GM12878 (cell line): Measurements from ENCODE around the gene KIDINS220. TPM values are rescaled to one million over a fixed set of nuclear protein-coding genes. Genes with fewer than 3 reads are reported as not detected.

ENCODE experiments used
- ATAC-seq: fragments of 200-7000 bp; cut with Tn5 transposase; 3 replicates; pipeline ENCODE4 v1.9.1; 2020; ENCODE audit warnings: mild to moderate bottlenecking, moderate library complexity
- BruUV-seq: library from RNA; stranded (reverse); fragments of 400-500 nt; replicated peaks from 2 replicates; lab custom pipeline; 2021; lab: Mats Ljungman, UMichigan
- CTCF ChIA-PET: fragments of 300-600 bp; sonication (Branson Sonifier 250); formaldehyde crosslinking; extraction: SDS; loops from one replicate; lab custom pipeline; 2021; ENCODE audit warnings: inconsistent platforms; lab: Yijun Ruan, JAX
- POLR2A ChIA-PET: fragments of 350-600 bp; formaldehyde crosslinking; extraction: SDS; loops from one replicate; lab custom pipeline; 2021; ENCODE audit warnings: inconsistent platforms; lab: Charles Lee
- RAD21 ChIA-PET: fragments of 300-600 bp; sonication (Branson Sonifier 250); formaldehyde crosslinking; loops from one replicate; lab custom pipeline; 2023; ENCODE audit warnings: antibody characterized with exemption; ENCODE audit not compliant: unreplicated experiment; lab: Charles Lee
- SMC1A ChIA-PET: fragments of 300-600 bp; sonication (Branson Sonifier 250); formaldehyde crosslinking; loops from one replicate; lab custom pipeline; 2023; ENCODE audit not compliant: unreplicated experiment, uncharacterized antibody; lab: Charles Lee
- DNase-seq: peaks from one replicate; pipeline ENCODE4 v3.0.0-alpha.2; 2011; ENCODE audit warnings: low read depth, low spot score
- FAIRE-seq: peaks from 3 replicates; lab custom pipeline; 2011; peaks lifted over from hg19 to GRCh38; lab: Jason Lieb, UNC
- H2AFZ ChIP-seq: 2 replicates; pipeline ENCODE4 v1.6.0; 2011; ENCODE audit warnings: low read depth, low read length, control low read depth; ENCODE audit not compliant: control insufficient read depth
- H3K27ac ChIP-seq: 2 replicates; pipeline ENCODE4 v1.5.1; 2011; ENCODE audit warnings: control low read depth; ENCODE audit not compliant: control insufficient read depth, insufficient read depth
- H3K27me3 ChIP-seq, 2 experiments: replicated peaks in 1 of 2; 2 replicates each; pipeline versions ENCODE4 v1.6.0 to v1.6.1; 2011; ENCODE audit warnings: low read length in 1 of 2; ENCODE audit not compliant: control insufficient read depth in 2 of 2, insufficient read depth in 2 of 2
- H3K36me3 ChIP-seq, 2 experiments: 2 replicates each; pipeline ENCODE4 v1.5.1; 2011; ENCODE audit warnings: low read length in 1 of 2; ENCODE audit not compliant: control insufficient read depth in 2 of 2, insufficient read depth in 2 of 2
- H3K4me1 ChIP-seq: 2 replicates; pipeline ENCODE4 v1.6.1; 2011; ENCODE audit warnings: mild to moderate bottlenecking, low read length, moderate library complexity, mixed read lengths; ENCODE audit not compliant: control insufficient read depth, insufficient read depth
- H3K4me2 ChIP-seq: 2 replicates; pipeline ENCODE4 v1.6.0; 2011; ENCODE audit warnings: control low read depth; ENCODE audit not compliant: control insufficient read depth, insufficient read depth
- H3K4me3 ChIP-seq: fragments of 200-600 bp; sonication (generic); 2 replicates; pipeline ENCODE4 v1.5.1; 2016
- H3K79me2 ChIP-seq: 2 replicates; pipeline ENCODE4 v1.6.0; 2011; ENCODE audit warnings: low read length; ENCODE audit not compliant: control insufficient read depth, insufficient read depth
- H3K9ac ChIP-seq: 2 replicates; pipeline ENCODE4 v1.8.0; 2011; ENCODE audit warnings: low read length, control low read depth, mixed read lengths; ENCODE audit not compliant: control insufficient read depth, insufficient read depth
- H3K9me3 ChIP-seq: replicated peaks from 3 replicates; pipeline ENCODE4 v1.5.1; 2011; ENCODE audit warnings: mild to moderate bottlenecking, low read length; ENCODE audit not compliant: control insufficient read depth, insufficient read depth
- H4K20me1 ChIP-seq: 2 replicates; pipeline ENCODE4 v1.6.0; 2011; ENCODE audit not compliant: control insufficient read depth, insufficient read depth
- CBX3 ChIP-seq: fragments of 200-600 bp; sonication (generic); IDR thresholded peaks from 2 replicates; pipeline ENCODE4 v1.6.1; 2016; ENCODE audit warnings: low read depth, borderline replicate concordance
- CEBPZ ChIP-seq: fragments of 150-350 bp; IDR thresholded peaks from 2 replicates; pipeline ENCODE4 v1.6.1; 2016; ENCODE audit warnings: low read depth, low read length
- DPF2 ChIP-seq: fragments of 450-650 bp; IDR thresholded peaks from 2 replicates; pipeline ENCODE4 v1.6.1; 2017; ENCODE audit warnings: mild to moderate bottlenecking
- IRF4 ChIP-seq: IDR thresholded peaks from 2 replicates; pipeline ENCODE4 v1.6.1; 2011; ENCODE audit warnings: low read depth, low read length
- JUND ChIP-seq: IDR thresholded peaks from 2 replicates; pipeline ENCODE4 v1.6.1; 2012; ENCODE audit warnings: low read depth, mild to moderate bottlenecking, low read length, improper control_type of control experiment, moderate library complexity
- MLLT1 ChIP-seq: fragments of 450-650 bp; IDR thresholded peaks from 2 replicates; pipeline ENCODE4 v1.6.1; 2016; ENCODE audit warnings: mild to moderate bottlenecking
- NFYB ChIP-seq: IDR thresholded peaks from 2 replicates; pipeline ENCODE4 v1.6.1; 2011; ENCODE audit warnings: low read depth, mild to moderate bottlenecking, low read length, improper control_type of control experiment, moderate library complexity; ENCODE audit not compliant: insufficient read depth
- NR2C1 ChIP-seq: fragments of 450-650 bp; IDR thresholded peaks from 2 replicates; pipeline ENCODE4 v1.6.1; 2017; ENCODE audit warnings: antibody characterized with exemption, mild to moderate bottlenecking, moderate library complexity
- RAD51 ChIP-seq: fragments of 450-650 bp; IDR thresholded peaks from 2 replicates; pipeline ENCODE4 v1.6.1; 2016; ENCODE audit warnings: moderate library complexity, mild to moderate bottlenecking, inconsistent platforms
- RCOR1 ChIP-seq: conservative IDR thresholded peaks from 2 replicates; pipeline ENCODE4 v1.6.1; 2012; ENCODE audit warnings: low read depth, low read length, improper control_type of control experiment
- SIN3A ChIP-seq: IDR thresholded peaks from 2 replicates; pipeline ENCODE4 v1.6.1; 2012; ENCODE audit warnings: low read depth, low read length, improper control_type of control experiment
- TCF12 ChIP-seq: IDR thresholded peaks from 2 replicates; pipeline ENCODE4 v1.6.1; 2011; ENCODE audit warnings: low read depth, mild to moderate bottlenecking, low read length
- USF1 ChIP-seq: IDR thresholded peaks from 2 replicates; pipeline ENCODE4 v1.6.1; 2011; ENCODE audit warnings: borderline replicate concordance, low read depth, mild to moderate bottlenecking, moderate library complexity, mixed read lengths, low read length; ENCODE audit not compliant: insufficient read depth; ENCODE audit errors: extremely low read length
- WGBS: methylation state at CpG from one replicate; pipeline ENCODE4 v1.1.6; 2016; ENCODE audit warnings: low lambda C conversion rate; ENCODE audit not compliant: insufficient replicate concordance, insufficient coverage; ENCODE audit errors: missing lambda C conversion rate; 5-methylcytosine and 5-hydroxymethylcytosine counted together
- in situ Hi-C: fragments of 300-500 bp; cut with MboI; formaldehyde crosslinking; loops from 9 replicates; pipeline ENCODE4 v1.14.3; 2018; ENCODE audit warnings: mixed read lengths
- intact Hi-C: fragments of 100-400 bp; cut with micrococcal nuclease; formaldehyde crosslinking; loops from one replicate; pipeline ENCODE4 v1.14.2; 2022; ENCODE audit not compliant: unreplicated experiment
- polyA plus RNA-seq, 11 experiments: library from polyadenylated mRNA; depleted of rRNA in 4 of 11; unstranded in 6 of 11; stranded (reverse) in 5 of 11; fragments of >200 nt; fragmentation: Nextera tagmentation in 4 of 11; fragmentation: Illumina TruSeq in 1 of 11; extraction: Ambion mirVana in 4 of 11; extraction: Trizol in 1 of 11; gene quantifications; 1 replicate in 1 of 11; 2 replicates in 10 of 11; pipeline versions ENCODE4 v1.2.1 to v1.2.3, GENCODE V29; 2011 to 2016; ENCODE audit warnings: inconsistent platforms in 2 of 11, missing spikeins in 2 of 11, low read depth in 1 of 11
- total RNA-seq, 4 experiments: library from RNA; depleted of rRNA in 3 of 4; stranded (reverse); fragments of >200 nt in 3 of 4; fragmentation: Illumina TruSeq in 1 of 4; extraction: Trizol in 1 of 4; gene quantifications; 2 replicates each; pipeline versions ENCODE4 v1.2.1 to v1.2.3, GENCODE V29; 2013 to 2021
- TF ChIP-seq, protein P1 (sequence below): fragments of 450-650 bp; IDR thresholded peaks from 2 replicates; pipeline ENCODE4 v1.6.1; 2014; ENCODE audit warnings: mild to moderate bottlenecking

KIDINS220 gene
- total and polyA plus RNA-seq, 10 of the 15 experiments (the other 5 are each of a cell fraction or from before 2014, with no cell fraction given): 6.0 to 31.2 (median 16.0) TPM

DNA sequence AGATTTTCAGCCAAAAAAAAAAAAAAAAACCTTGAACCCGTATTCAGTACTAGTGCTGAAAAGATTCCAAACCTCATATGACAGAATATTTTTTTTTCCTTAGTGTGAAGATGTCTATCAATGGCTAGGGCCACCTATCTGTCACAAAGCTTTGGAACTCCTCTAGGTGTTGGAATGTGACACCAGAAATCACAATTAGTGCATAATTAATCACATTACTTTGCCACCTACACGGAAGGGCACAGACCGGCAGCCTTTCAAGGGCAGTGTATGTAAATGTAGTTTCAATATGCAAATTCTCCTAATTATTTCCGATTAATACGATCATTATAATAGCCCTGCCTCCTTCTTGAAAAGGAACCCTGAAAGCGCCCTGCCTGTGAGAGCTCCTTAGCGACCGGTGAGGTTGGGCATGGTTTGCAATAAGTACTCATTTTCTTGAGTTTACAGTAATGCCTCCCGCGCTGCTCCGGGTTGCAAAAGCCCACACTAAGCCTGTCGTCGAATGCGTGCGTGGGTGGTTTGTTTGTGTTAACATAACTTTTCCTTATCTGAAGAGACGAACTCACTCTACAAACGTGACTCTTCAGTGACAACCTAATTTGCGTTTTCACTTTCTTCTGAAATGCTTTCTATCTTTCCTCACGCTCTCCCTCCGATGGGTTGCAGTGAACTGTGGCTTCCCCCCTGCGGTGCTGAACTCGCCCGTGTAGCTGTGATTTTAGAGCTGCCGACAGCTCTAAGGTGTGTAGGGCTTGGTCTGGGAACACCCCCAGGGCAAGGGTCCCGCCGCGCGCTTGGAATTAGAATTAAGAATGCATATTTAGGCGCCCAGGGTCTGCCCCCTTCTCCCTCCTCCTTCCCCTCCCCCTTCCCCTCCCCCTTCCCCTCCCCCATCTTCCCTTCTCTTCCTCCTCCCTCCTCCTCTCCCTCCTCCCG, 156.3 kb downstream of the KIDINS220 start:
- Histone ChIP-seq H3K27me3 (peaks cover 0 to 13% of the 10 kb centered on the region in 2 experiments; a peak in 2 of 4 replicates), H3K4me1 (peaks cover 23% of the 10 kb centered on the region), H3K36me3 (no peaks in the 10 kb centered on the region), H3K4me2 (peak overlapping the region; percentile 85), H3K4me3 (peak overlapping the region; percentile 72), H2AFZ (peak overlapping the region; percentile 80), H3K9ac (peak overlapping the region; percentile 42; the same call in 1 of the 2 replicates), H3K79me2 (peaks cover 25% of the 10 kb centered on the region), H3K27ac (peak overlapping the region; percentile 71), H4K20me1 (no peaks in the 10 kb centered on the region), H3K9me3 (peaks cover 7% of the 10 kb centered on the region; the same call in 2 of the 3 replicates)
- POLR2A ChIA-PET: interaction anchor here (0.6 to 6.7 kb wide), 40 partner anchors 28 to 403 kb away, joined by 3 to 98 read pairs (median 6); no protein-coding TSS in a partner anchor
- in situ Hi-C loops (loop anchor here (5.0 to 10.0 kb wide), 4 partner anchors 256 to 1586 kb away; no protein-coding TSS in a partner anchor), intact Hi-C loops (loop anchor here (1.0 to 10.0 kb wide), 9 partner anchors 75 to 1584 kb away; no protein-coding TSS in a partner anchor)
- FAIRE-seq (no peak), ATAC-seq (peak; percentile 1), DNase-seq (peak; percentile 61)
- RAD21 ChIA-PET: interaction anchor here (0.6 to 5.2 kb wide), 57 partner anchors 9 to 1457 kb away, joined by 3 to 103 read pairs (median 5); no protein-coding TSS in a partner anchor
- BruUV-seq: no TSS peak
- SMC1A ChIA-PET: interaction anchor here (0.6 to 4.8 kb wide), 56 partner anchors 8 to 1254 kb away, joined by 3 to 57 read pairs (median 5); no protein-coding TSS in a partner anchor
- WGBS: under 1% methylated on average over 28 of the region's 30 CpGs
- CTCF ChIA-PET: interaction anchor here (0.9 to 4.4 kb wide), 34 partner anchors 7 to 1474 kb away, joined by 3 to 28 read pairs (median 4); no protein-coding TSS in a partner anchor
- TF ChIP-seq CBX3 (no peak), DPF2 (peak; percentile 13; the same call in 1 of the 2 replicates), MLLT1 (peak; percentile 78), NFYB (no peak), RCOR1 (no peak), SIN3A (peak; percentile 59), USF1 (no peak), JUND (no peak), TCF12 (no peak), NR2C1 (no peak), IRF4 (no peak), RAD51 (no peak), CEBPZ (0 out of 2 replicates have a peak, but pooled peaks have one; percentile 9)
- TF ChIP-seq, protein P1, sequence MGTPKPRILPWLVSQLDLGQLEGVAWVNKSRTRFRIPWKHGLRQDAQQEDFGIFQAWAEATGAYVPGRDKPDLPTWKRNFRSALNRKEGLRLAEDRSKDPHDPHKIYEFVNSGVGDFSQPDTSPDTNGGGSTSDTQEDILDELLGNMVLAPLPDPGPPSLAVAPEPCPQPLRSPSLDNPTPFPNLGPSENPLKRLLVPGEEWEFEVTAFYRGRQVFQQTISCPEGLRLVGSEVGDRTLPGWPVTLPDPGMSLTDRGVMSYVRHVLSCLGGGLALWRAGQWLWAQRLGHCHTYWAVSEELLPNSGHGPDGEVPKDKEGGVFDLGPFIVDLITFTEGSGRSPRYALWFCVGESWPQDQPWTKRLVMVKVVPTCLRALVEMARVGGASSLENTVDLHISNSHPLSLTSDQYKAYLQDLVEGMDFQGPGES: no peak
